ENCODE results near the gene MLF1.
"Not testable (repeated sequence)": the region's sequence is repeated elsewhere in the genome, so short reads cannot be mapped to it uniquely, and the experiment has no call there.

MLF1 gene, protein sequence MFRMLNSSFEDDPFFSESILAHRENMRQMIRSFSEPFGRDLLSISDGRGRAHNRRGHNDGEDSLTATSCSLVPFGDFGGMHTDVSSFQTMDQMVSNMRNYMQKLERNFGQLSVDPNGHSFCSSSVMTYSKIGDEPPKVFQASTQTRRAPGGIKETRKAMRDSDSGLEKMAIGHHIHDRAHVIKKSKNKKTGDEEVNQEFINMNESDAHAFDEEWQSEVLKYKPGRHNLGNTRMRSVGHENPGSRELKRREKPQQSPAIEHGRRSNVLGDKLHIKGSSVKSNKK

DNA sequence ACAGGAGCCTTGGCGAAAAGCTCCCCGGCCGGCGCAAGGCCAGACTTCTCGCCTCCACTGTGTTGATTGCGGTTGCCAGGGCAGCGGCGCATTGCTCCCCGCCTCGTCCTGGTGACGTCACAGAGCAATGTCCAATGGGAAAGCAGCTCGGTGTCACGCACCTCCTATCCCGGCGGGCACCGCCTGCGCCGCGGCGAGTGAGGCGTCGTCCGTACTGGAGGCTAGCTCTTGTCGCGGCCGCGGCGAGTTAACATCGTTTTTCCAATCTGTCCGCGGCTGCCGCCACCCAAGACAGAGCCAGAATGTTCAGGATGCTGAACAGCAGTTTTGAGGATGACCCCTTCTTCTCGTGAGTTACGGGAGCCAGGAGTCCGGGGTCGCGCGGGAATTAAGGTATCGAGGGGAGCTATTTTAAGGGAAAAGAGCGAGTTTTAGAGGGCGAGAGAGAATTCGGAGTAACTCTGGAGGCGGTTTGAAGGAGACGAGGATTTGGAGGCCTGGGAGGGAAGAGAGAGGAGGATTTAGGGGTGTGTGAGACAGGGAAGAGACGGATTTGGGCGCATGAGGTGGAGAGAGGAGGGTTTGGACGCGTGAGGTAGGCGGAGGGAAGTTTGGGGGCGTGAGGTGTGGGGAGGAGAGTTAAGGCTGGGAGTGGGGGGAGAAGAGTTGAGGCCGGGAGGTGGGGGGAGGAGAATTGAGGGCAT, at the start of gene MLF1:
Gene MLF1 (plus strand): TSS at position 196 of the 704 bp plus-strand sequence. CDS start 107 bp downstream, at position 303.
- peak; percentile 94 for DNase-seq
- in situ Hi-C loops (cut with HindIII; ENCODE audit: low pct_ligation_motif_present, low pct_unique_long_range_greater_than_20kb, low sequenced_read_pairs) = no loop called here

DNA sequence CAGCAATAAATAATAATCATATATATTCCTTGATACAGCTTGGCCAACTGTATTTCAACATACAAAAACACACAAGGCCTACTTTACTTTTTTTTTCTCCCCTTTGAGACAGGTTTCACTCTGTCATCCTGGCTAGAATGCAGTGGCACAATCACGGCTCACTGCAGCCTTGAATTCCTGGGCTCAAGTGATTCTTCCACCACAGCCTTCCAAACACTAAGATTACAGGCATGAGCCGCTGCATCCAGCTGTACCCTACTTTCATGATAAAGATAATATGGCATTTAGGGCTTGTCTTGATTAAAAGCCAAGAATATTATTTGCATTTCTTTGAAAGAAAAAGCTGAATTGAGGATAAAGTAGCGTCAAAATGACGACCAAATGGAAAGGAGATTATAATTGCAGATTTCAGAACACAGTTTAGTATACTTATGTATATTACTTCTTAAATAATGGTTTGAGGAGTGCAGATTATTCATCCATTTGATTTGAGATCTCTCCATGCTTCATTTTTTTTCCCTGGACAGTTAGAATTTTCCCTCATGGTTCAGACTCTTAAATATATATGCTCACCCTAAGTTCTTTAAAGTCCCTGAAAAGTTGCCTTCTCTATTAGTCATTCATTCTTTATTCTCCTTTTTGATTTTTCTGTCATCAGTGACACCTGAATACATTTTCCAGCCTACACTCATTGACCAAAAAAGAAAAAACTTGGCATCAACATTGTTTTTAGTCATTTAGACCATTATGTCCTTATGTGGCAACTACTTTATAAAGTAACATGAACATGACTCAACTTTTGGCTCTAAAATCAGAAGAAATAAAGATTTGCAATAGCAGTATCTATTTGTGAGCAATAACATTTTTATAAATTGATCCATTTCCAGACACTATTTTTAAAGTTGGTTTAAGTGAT, 48.5 kb upstream of the MLF1 start:
- in situ Hi-C loops (cut with HindIII; ENCODE audit: low pct_ligation_motif_present, low pct_unique_long_range_greater_than_20kb, low sequenced_read_pairs) = no loop called here

DNA sequence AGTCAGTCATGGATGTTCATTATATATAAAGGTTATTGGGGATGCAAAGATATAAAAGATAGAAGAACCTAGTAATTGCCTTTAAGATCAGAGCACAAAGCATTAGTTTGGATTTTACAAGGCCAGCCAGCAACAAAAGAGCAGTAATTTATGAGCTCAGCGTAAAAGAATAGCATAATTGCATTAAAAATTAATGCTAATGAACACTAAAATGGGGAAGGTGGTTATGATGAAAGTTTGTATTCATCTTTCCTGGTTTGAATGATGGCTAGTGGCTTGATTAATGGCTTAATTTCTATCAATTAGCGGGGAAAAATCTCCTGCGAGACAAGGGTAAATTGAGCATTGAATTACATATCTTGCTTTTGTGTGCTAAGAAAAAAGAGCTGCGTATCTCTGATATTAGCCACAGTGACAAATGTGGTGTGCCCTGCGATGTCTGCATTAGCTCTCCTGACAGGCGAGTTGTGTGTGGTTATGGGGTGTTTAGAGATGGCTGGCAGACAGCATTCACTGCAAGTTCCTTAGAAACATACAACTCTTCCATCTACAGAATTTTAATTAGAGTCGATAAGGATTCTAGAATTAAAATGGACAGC, 42.8 kb upstream of the MLF1 start:
- DNase-seq = no peak
- in situ Hi-C loops (cut with HindIII; ENCODE audit: low pct_ligation_motif_present, low pct_unique_long_range_greater_than_20kb, low sequenced_read_pairs) = no loop called here

More for the DNA sequence above, 48.5 kb upstream of the MLF1 start:
- DNase-seq = no peak

DNA sequence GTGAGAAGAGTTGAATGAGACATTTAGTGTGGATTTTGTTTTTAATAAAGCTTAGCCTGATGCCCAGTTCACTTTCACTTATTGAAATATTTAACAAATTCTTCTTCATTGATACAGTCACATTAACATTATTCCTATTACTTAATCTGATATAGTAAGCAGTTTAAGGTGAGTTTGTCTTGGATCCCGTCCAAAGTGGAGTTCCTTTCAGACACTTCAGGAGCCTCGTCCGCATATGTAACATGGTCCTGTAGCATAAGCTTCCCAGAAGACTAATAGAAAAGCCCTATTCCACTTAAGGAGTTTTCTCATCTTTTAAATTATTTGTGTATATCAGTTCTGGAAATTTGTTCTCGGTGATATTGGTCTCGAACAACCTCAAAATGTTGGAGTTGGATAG, 39.7 kb upstream of the MLF1 start:
- DNase-seq = no peak
- in situ Hi-C loops (cut with HindIII; ENCODE audit: low pct_ligation_motif_present, low pct_unique_long_range_greater_than_20kb, low sequenced_read_pairs) = no loop called here

DNA sequence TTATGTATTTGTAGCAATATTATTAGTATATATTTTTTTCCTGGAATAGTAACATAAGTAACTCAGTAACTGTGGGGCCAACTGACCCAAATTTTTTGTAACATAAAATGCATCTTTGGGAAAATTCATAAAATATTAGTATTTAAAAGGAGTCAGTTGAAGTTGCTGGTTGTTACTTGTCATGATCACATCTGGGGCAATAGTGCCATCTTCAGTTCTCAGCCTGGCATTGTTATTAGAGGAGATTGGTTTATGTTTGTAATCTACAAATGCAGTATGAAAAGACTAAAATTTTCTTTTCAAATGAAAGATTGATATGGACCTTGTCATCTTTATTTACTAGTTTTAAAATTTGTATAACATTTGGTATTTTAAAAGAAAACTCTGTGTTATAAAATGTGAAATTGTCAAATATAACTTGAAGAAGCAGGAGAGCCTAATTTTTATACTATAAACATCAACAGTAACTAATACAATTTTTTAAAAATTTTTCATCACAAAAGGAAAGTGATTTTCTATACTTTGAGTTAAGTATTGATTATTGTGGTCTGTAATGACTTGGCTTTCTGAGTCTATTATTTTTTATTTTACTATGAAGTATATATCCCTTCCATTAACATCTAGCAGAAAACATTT, 38.8 kb upstream of the MLF1 start:
- in situ Hi-C loops (cut with HindIII; ENCODE audit: low pct_ligation_motif_present, low pct_unique_long_range_greater_than_20kb, low sequenced_read_pairs) = no loop called here
- DNase-seq = peak; percentile 56

DNA sequence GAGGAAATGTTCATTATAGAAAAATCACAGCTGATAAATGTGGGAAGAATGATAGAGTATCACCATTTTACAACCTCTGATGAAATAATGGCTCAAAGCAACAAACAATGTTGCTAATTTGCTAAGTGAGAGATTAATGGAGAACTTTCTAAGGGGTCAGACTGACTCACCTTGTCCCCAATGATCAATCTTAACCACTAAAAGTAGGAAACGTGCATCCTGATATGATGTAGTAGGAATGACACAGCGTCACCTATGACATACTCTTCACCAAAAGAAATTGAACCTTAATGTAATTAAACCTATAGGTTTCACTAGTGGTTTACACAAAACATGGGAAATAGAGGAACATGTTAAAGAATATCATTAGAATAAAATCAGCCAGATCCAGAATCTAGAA, 35.1 kb upstream of the MLF1 start:
- DNase-seq = no peak
- in situ Hi-C loops (cut with HindIII; ENCODE audit: low pct_ligation_motif_present, low pct_unique_long_range_greater_than_20kb, low sequenced_read_pairs) = no loop called here

DNA sequence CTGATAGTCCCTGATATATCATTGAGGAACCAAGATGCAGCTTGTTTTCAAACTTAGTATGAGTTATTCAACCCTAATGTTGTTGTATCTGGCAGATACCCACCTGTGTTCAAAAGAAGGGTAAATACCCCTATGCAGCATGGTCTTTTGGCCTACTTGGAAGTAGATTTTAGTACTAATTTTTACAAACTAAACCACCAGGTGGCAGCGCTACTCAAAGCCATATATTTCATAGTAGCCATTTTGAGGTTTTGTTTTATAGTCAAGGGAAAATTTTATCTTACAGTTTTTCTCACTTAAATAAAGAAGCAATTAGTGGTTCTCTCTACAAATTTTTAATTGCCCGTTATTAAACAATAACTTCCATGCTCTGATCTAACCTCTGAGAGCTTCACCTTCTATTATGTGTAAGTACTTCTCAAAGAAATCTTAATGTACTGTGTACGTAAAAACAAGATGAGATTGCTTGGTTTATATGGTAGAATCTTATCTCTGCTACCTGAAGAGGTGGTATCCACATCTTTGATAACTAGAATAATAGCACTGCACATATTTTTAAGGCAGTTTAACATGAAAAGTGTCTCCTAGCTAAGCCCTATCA, 31.5 kb upstream of the MLF1 start:
- DNase-seq = peak; percentile 66
- in situ Hi-C loops (cut with HindIII; ENCODE audit: low pct_ligation_motif_present, low pct_unique_long_range_greater_than_20kb, low sequenced_read_pairs) = no loop called here

DNA sequence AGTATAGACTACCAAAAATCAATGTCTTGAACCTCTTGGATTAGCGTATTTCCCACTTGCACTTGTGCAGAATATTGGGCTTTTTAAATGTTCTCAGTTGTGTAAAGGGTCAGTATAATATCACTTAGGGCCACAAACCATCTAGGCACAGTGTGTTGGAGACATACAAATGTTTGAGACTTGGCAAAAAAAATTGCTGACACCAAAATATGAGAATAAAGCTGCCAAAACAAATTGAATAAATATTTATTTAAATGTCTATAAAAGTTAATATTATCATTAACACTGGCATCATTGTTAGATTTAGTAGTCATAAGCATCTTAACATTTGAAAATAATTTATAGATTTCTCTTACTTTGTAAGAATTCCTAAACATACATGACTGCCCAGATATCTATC, 30.9 kb upstream of the MLF1 start:
- DNase-seq = no peak
- in situ Hi-C loops (cut with HindIII; ENCODE audit: low pct_ligation_motif_present, low pct_unique_long_range_greater_than_20kb, low sequenced_read_pairs) = no loop called here

DNA sequence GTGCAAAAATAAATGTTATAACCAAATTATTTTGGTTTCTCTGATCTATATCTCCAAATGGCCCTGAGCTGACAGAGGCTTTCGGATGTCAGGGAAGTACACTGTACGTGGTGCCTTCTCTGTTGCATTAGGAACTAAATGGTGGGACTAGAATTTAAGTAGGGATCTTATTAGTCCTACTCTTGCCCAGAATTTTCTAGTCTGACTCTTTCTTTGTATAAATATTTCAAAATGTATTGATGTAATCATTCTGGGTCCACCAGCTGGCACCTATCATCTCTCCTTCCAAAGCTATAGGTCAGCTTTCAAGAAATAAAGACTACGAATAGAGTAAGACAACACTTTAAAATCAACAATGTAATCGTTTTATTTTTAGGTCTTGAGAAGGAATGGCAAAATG, 22.3 kb upstream of the MLF1 start:
- DNase-seq = no peak
- in situ Hi-C loops (cut with HindIII; ENCODE audit: low pct_ligation_motif_present, low pct_unique_long_range_greater_than_20kb, low sequenced_read_pairs) = no loop called here

DNA sequence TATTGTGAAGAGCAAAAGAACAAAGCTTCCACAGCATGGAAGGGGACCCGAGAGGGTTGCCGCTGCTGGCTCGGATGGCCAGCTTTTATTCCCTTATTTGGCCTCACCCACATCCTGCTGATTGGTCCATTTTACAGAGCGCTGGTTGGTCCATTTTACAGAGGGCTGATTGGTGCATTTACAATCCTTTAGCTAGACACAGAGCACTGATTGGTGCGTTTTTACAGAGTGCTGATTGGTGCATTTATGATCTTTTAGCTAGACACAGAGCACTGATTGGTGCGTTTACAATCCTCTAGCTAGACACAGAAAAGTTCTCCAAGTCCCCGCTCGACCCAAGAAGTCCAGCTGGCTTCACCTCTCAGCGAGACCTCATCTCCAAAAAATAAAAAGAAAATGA, 21.1 kb upstream of the MLF1 start:
- in situ Hi-C loops (cut with HindIII; ENCODE audit: low pct_ligation_motif_present, low pct_unique_long_range_greater_than_20kb, low sequenced_read_pairs); DNase-seq: not testable (repeated sequence)

DNA sequence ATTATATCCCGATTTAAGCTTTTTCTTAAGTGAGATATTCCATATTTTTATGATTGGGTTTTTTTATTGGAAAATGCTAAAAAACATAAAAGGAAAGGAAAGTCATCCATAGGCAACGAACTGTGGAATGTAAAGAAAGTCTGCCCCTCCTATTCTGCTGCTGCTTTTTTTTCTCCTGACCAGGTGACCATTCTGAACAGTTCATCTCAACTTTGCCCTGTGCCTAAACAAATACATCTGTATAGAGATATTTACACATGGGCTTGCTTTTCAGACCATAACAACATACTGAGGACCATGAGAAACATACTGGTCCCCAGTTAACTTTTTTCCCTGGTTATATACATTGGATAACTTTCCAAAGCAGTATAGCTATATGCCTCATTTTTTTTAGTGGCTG, 18.9 kb upstream of the MLF1 start:
- no peak for DNase-seq
- in situ Hi-C loops (cut with HindIII; ENCODE audit: low pct_ligation_motif_present, low pct_unique_long_range_greater_than_20kb, low sequenced_read_pairs) = no loop called here

DNA sequence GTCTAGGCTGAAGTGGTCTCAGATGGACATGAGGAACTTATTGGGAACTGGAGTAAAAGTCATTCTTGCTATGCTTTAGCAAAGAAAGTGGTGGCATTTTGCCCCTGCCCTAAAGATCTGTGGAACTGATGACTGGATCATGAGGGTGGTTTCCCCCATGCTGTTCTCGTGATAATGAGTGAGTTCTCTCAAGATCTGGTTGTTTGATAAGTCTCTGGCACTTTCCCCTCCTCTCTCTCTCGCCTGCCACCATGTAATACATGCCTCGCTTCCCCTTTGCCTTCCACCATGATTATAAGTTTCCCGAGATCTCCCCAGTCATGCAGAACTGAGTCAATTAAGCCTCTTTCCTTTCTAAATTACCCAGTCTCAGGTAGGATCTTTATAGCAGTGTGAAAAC, 11.5 kb upstream of the MLF1 start:
- DNase-seq = no peak
- in situ Hi-C loops (cut with HindIII; ENCODE audit: low pct_ligation_motif_present, low pct_unique_long_range_greater_than_20kb, low sequenced_read_pairs) = no loop called here

DNA sequence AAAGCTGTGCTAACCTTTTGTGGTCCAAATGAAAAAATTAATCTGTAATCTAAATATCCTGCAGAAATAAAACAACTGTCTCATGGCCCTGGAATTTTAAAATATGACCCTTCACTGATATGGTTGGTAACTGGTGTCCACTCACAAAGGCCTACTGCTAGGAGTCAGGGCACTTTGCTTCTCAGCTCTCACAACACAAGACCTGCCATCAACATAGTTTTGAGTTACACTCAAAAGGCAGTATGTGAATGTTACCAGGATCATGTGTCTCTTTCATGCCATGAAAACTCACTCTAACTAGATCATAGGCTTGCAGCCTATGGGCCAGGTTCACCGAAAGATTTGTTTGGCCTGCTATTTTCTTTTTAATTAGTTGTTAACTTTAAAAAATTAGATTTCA, 10.0 kb upstream of the MLF1 start:
- DNase-seq = no peak

DNA sequence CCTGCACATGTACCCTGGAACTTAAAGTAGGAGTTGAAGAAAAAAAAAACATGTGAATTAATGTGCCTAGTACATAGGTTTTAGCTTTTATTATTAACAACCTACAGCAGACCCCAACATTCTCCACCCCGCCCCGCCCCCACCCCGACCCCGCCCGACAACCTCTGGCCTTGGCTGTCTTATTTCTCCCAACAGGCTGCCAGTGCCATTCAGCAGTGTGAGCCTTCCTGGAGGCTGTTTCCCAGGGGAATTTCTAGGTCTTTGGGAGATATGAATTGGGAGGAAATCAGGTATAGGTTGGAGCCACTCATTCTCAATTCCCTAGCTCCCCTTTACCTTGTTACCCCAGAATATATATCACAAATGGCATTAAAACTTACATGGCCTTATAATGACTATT, 8.3 kb upstream of the MLF1 start:
- no peak for DNase-seq
- in situ Hi-C loops (cut with HindIII; ENCODE audit: low pct_ligation_motif_present, low pct_unique_long_range_greater_than_20kb, low sequenced_read_pairs) = no loop called here

More for the DNA sequence above, 10.0 kb upstream of the MLF1 start:
- in situ Hi-C loops (cut with HindIII; ENCODE audit: low pct_ligation_motif_present, low pct_unique_long_range_greater_than_20kb, low sequenced_read_pairs) = no loop called here

DNA sequence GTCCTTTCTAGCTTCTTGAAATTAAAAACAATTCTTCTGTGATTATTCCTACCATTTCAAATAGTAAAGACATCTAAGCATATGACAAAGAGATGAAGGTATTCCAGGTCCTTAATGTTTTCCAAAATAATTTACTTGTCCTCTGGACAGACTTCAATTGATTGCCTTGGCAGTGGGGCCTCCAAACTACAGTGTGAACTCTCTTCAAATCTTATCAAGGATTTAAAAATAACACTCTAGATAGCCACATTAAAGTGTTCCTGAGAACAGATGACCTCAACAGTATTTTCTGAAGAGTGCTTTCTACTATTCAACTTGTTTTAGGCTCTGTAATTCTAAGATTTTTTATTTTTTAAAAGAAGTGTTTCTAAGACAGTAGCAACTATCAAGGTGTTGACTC, 7.9 kb upstream of the MLF1 start:
- no peak for DNase-seq
- in situ Hi-C loops (cut with HindIII; ENCODE audit: low pct_ligation_motif_present, low pct_unique_long_range_greater_than_20kb, low sequenced_read_pairs) = no loop called here

DNA sequence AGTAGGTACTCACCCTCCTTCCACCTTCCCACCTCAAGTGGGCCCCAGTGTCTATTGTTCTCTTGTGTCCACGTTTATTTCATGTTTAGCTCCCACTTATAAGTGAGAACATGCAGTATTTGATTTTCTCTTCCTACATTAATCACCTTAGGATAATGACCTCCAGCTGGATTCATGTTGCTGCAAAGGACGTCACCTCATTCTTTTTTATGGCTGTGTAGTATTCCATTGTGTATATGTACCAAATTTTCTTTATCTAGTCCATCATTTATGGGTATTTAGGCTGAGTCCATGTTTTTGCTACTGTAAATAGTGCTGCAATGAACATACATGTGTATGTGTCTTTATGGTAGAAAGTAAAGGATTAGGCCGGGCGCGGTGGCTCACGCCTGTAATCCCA, 5.9 kb upstream of the MLF1 start:
- DNase-seq = no peak
- in situ Hi-C loops (cut with HindIII; ENCODE audit: low pct_ligation_motif_present, low pct_unique_long_range_greater_than_20kb, low sequenced_read_pairs) = no loop called here

DNA sequence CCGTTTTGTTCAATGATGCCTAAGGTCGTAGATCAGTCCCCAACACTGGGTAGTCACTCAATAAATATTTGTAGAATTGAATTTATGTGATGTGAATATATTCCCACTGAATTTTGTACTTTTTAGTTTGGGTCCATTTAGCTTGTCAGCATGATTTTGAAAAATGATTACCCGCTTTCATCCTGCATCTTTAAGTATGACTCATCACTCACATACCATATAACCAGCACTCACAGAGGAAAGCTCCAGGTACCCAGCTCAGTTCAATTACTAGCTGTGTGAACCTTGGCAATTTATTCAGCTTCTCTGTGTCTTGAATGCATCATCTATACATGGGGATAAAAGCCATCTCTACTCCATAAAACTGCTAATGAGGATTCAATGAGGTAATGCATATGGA, 2.2 kb upstream of the MLF1 start:
- in situ Hi-C loops (cut with HindIII; ENCODE audit: low pct_ligation_motif_present, low pct_unique_long_range_greater_than_20kb, low sequenced_read_pairs) = no loop called here
- DNase-seq = no peak

DNA sequence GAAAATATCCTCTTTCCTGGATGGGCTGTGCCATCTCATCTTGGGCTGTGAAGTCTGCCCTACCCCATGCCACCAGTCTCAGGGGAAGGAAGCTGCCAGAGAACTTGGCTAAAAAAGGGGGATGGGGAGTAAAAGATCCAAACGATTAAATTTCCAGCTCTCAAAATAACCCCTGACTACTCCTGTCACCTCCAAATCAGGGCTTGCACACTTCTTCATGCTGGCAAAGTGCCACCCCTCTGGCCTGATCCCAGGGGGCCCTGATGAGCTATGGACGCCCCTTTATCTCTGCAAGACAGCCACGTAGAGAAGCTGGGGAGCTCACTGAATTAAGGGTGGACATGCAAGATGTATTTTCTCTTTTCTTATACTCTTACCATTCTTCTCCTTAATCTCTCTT, 1.2 kb upstream of the MLF1 start:
- in situ Hi-C loops (cut with HindIII; ENCODE audit: low pct_ligation_motif_present, low pct_unique_long_range_greater_than_20kb, low sequenced_read_pairs) = no loop called here

More for the DNA sequence above, 1.2 kb upstream of the MLF1 start:
- no peak for DNase-seq

All from ACHN (cell line).